ENCODE data around the gene SORCS3. TPM values are rescaled to one million over a fixed set of nuclear protein-coding genes. Genes with fewer than 3 reads are reported as not detected.

Gene SORCS3
- total and polyA plus RNA-seq, 4 donors, result 0.93 TPM; not detected in 3

- H3K36me3 ChIP-seq (ENCODE audit: control insufficient read depth in 4 of 4, insufficient read depth in 3 of 4, low read depth in 1 of 4, low read length in 3 of 4), result no peaks in the 10 kb centered on the region
- no peaks in the 10 kb centered on the region for H3K9me3 ChIP-seq (ENCODE audit: control insufficient read depth in 4 of 4, low read length in 3 of 4)
- WGBS, result 46% methylated on average over 6 of the region's 6 CpGs
- no peaks in the 10 kb centered on the region for H3K4me1 ChIP-seq (ENCODE audit: control insufficient read depth in 4 of 4, insufficient read depth in 4 of 4, low read length in 3 of 4)
- H3K4me3 ChIP-seq (ENCODE audit: low read depth in 1 of 3, low read length in 3 of 3), result no peak overlapping the region
- no peak overlapping the region for H3K27ac ChIP-seq (ENCODE audit: low read depth in 1 of 2, low read length in 2 of 2)
- no peak for DNase-seq (ENCODE audit: low spot score)
- TF ChIP-seq FOXA1 (IDR thresholded peaks at IDR 0.05), result no peak
- no peak for TF ChIP-seq JUND (IDR thresholded peaks at IDR 0.05)
- no peak for TF ChIP-seq ZBTB33 (IDR thresholded peaks at IDR 0.05)
- TF ChIP-seq GABPA (IDR thresholded peaks at IDR 0.05 in 1 of 2, conservative IDR thresholded peaks at IDR 0.05 in 1 of 2), result no peak
- peaks cover 0 to 2% (median under 1%) of the 10 kb centered on the region in 4 donors for H3K27me3 ChIP-seq (ENCODE audit: control insufficient read depth in 4 of 4, insufficient read depth in 4 of 4, low read length in 3 of 4)
- no peak overlapping the region for H3K9ac ChIP-seq (ENCODE audit: low read depth in 1 of 2, low read length in 2 of 2)
Measured at GRCh38 chr10:104774234-104774633, 133.1 kb downstream of the SORCS3 start.

- Histone ChIP-seq H3K4me1 (ENCODE audit: control insufficient read depth in 4 of 4, insufficient read depth in 4 of 4, low read length in 3 of 4) (no peaks in the 10 kb centered on the region), H3K9ac (ENCODE audit: low read depth in 1 of 2, low read length in 2 of 2) (no peak overlapping the region), H3K36me3 (ENCODE audit: control insufficient read depth in 4 of 4, insufficient read depth in 3 of 4, low read depth in 1 of 4, low read length in 3 of 4) (no peaks in the 10 kb centered on the region), H3K27ac (ENCODE audit: low read depth in 1 of 2, low read length in 2 of 2) (no peak overlapping the region), H3K4me3 (ENCODE audit: low read depth in 1 of 3, low read length in 3 of 3) (no peak overlapping the region), H3K27me3 (ENCODE audit: control insufficient read depth in 4 of 4, insufficient read depth in 4 of 4, low read length in 3 of 4) (peaks cover 0 to 3% (median 1%) of the 10 kb centered on the region in 4 donors), H3K9me3 (ENCODE audit: control insufficient read depth in 4 of 4, low read length in 3 of 4) (no peaks in the 10 kb centered on the region)
- DNase-seq (ENCODE audit: low spot score), result no peak
- 59% methylated on average over 4 of the region's 4 CpGs for WGBS
- TF ChIP-seq FOXA1 (IDR thresholded peaks at IDR 0.05), result no peak
- no peak for TF ChIP-seq YY1 (IDR thresholded peaks at IDR 0.05)
- TF ChIP-seq GABPA (IDR thresholded peaks at IDR 0.05 in 1 of 2, conservative IDR thresholded peaks at IDR 0.05 in 1 of 2), result no peak
- no peak for TF ChIP-seq FOXA2 (IDR thresholded peaks at IDR 0.05)
Measured at GRCh38 chr10:104777086-104777799, 136.2 kb downstream of the SORCS3 start.

- Histone ChIP-seq H3K9me3 (ENCODE audit: control insufficient read depth in 4 of 4, low read length in 3 of 4) (no peaks in the 10 kb centered on the region), H3K9ac (ENCODE audit: low read depth in 1 of 2, low read length in 2 of 2) (no peak overlapping the region), H3K4me1 (ENCODE audit: control insufficient read depth in 4 of 4, insufficient read depth in 4 of 4, low read length in 3 of 4) (no peaks in the 10 kb centered on the region), H3K36me3 (ENCODE audit: control insufficient read depth in 4 of 4, insufficient read depth in 3 of 4, low read depth in 1 of 4, low read length in 3 of 4) (no peaks in the 10 kb centered on the region), H3K27me3 (ENCODE audit: control insufficient read depth in 4 of 4, insufficient read depth in 4 of 4, low read length in 3 of 4) (peaks cover 0 to 2% (median 1%) of the 10 kb centered on the region in 4 donors), H3K4me3 (ENCODE audit: low read depth in 1 of 3, low read length in 3 of 3) (no peak overlapping the region), H3K27ac (ENCODE audit: low read depth in 1 of 2, low read length in 2 of 2) (no peak overlapping the region)
- WGBS, result 89% methylated on average over 3 of the region's 3 CpGs
- DNase-seq (ENCODE audit: low spot score), result no peak
- TF ChIP-seq NR2F2 (IDR thresholded peaks at IDR 0.05) (no peak), HNF4A (conservative IDR thresholded peaks at IDR 0.05) (no peak), GABPA (IDR thresholded peaks at IDR 0.05 in 1 of 2, conservative IDR thresholded peaks at IDR 0.05 in 1 of 2) (no peak), REST (IDR thresholded peaks at IDR 0.05) (no peak), FOXA1 (IDR thresholded peaks at IDR 0.05) (no peak), HNF4G (IDR thresholded peaks at IDR 0.05) (no peak), ZBTB33 (IDR thresholded peaks at IDR 0.05) (no peak), EGR1 (IDR thresholded peaks at IDR 0.05; ENCODE audit: low read depth in 2 of 2) (no peak)
Measured at GRCh38 chr10:104778371-104778770, 137.3 kb downstream of the SORCS3 start.
